ENCODE measurements around the gene CHMP1A. TPM values are rescaled to one million over a fixed set of nuclear protein-coding genes. Genes with fewer than 3 reads are reported as not detected.

The CHMP1A gene
- total RNA-seq, 1 donor from 2014 or later: 96.8 TPM

- H3K36me3 ChIP-seq (ENCODE audit: control insufficient read depth, insufficient read depth, low read length): no peaks in the 10 kb centered on the region
- TF ChIP-seq, protein P1, sequence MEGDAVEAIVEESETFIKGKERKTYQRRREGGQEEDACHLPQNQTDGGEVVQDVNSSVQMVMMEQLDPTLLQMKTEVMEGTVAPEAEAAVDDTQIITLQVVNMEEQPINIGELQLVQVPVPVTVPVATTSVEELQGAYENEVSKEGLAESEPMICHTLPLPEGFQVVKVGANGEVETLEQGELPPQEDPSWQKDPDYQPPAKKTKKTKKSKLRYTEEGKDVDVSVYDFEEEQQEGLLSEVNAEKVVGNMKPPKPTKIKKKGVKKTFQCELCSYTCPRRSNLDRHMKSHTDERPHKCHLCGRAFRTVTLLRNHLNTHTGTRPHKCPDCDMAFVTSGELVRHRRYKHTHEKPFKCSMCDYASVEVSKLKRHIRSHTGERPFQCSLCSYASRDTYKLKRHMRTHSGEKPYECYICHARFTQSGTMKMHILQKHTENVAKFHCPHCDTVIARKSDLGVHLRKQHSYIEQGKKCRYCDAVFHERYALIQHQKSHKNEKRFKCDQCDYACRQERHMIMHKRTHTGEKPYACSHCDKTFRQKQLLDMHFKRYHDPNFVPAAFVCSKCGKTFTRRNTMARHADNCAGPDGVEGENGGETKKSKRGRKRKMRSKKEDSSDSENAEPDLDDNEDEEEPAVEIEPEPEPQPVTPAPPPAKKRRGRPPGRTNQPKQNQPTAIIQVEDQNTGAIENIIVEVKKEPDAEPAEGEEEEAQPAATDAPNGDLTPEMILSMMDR (IDR thresholded peaks at IDR 0.05; ENCODE audit: insufficient read depth, low read length, poor library complexity, severe bottlenecking): no peak
- DNase-seq (ENCODE audit: low read depth): no peak
- H3K27me3 ChIP-seq (ENCODE audit: control insufficient read depth, insufficient read depth, low read length): peaks cover 12% of the 10 kb centered on the region
- H3K4me3 ChIP-seq (ENCODE audit: low read depth, low read length): no peak overlapping the region
Observed at GRCh38 chr16:89612415-89613166, 44.9 kb downstream of the CHMP1A start.

DNA sequence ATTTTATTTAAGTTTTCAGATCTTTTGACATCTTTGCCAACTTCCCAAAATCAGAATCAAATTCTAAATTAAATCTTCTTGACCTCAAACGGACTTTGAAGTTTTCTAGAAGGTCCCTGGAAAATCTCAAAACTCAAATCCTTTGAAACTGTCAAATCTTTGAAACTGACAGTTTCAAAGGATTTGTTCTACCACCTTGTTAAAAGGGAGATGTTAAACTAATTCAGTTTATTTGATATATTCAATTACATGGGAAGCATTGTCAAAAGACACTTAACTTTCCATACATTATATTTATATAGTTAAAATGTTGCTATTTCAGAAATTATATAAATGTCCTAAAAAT, 47.4 kb downstream of the CHMP1A start:
- no peak overlapping the region for H3K4me3 ChIP-seq (ENCODE audit: low read depth, low read length)

DNA sequence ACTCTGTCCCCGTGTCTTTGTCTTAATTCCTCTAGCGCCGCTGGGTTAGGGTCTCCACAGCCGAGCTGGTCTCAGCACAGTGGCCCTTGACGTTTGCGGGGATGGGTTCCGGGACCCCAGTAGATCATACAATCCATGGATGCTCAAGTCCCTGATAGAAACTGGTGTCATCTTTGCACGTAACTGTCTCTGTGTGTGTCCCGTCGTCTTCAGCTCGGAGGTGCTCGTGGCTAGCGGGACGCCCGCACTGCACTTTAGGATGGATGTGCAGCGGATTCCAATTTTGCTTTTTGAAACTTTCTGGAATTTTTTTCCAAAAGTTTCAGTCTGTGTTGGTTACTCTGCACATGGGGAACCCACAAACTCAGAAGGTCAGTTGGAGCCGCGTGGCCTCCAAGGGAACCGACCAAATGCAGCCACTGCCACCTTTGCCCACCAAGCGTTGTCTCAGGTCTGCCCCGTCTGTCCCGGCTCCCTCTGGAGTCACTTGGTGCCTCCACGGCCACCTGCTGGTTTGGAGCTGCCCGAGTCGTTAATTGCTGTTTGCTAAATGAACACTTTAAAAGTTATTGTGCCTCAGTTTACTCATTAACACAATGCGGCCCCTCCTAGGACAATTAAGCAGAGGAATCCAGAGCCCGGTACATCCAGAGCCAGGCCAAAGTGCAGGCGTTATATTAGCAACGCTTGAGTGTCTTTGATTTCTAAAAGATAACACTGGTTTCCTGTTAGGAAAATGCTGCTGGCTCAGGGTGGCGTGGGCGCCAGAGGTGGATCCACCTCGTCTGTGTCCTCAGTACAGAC, 49.4 kb downstream of the CHMP1A start:
- H3K4me3 ChIP-seq (ENCODE audit: low read depth, low read length): no peak overlapping the region
- DNase-seq (ENCODE audit: low read depth): no peak
- TF ChIP-seq, protein P1 (IDR thresholded peaks at IDR 0.05; ENCODE audit: insufficient read depth, low read length, poor library complexity, severe bottlenecking): no peak
- no peaks in the 10 kb centered on the region for H3K36me3 ChIP-seq (ENCODE audit: control insufficient read depth, insufficient read depth, low read length)
- no peaks in the 10 kb centered on the region for H3K27me3 ChIP-seq (ENCODE audit: control insufficient read depth, insufficient read depth, low read length)

More for the DNA sequence above, 47.4 kb downstream of the CHMP1A start:
- TF ChIP-seq, protein P1 (IDR thresholded peaks at IDR 0.05; ENCODE audit: insufficient read depth, low read length, poor library complexity, severe bottlenecking): no peak
- no peaks in the 10 kb centered on the region for H3K36me3 ChIP-seq (ENCODE audit: control insufficient read depth, insufficient read depth, low read length)
- peaks cover 1% of the 10 kb centered on the region for H3K27me3 ChIP-seq (ENCODE audit: control insufficient read depth, insufficient read depth, low read length)
- DNase-seq (ENCODE audit: low read depth): no peak

- TF ChIP-seq, protein P1 (IDR thresholded peaks at IDR 0.05; ENCODE audit: insufficient read depth, low read length, poor library complexity, severe bottlenecking): no peak
- H3K36me3 ChIP-seq (ENCODE audit: control insufficient read depth, insufficient read depth, low read length): no peaks in the 10 kb centered on the region
- DNase-seq (ENCODE audit: low read depth): no peak
- H3K4me3 ChIP-seq (ENCODE audit: low read depth, low read length): no peak overlapping the region
- H3K27me3 ChIP-seq (ENCODE audit: control insufficient read depth, insufficient read depth, low read length): no peaks in the 10 kb centered on the region
Observed at GRCh38 chr16:89607453-89607852, 50.1 kb downstream of the CHMP1A start.

GRCh38 chr16:89606006-89606405, 51.5 kb downstream of the CHMP1A start:
- DNase-seq (ENCODE audit: low read depth): no peak
- H3K4me3 ChIP-seq (ENCODE audit: low read depth, low read length): no peak overlapping the region
- H3K27me3 ChIP-seq (ENCODE audit: control insufficient read depth, insufficient read depth, low read length): no peaks in the 10 kb centered on the region
- TF ChIP-seq, protein P1 (IDR thresholded peaks at IDR 0.05; ENCODE audit: insufficient read depth, low read length, poor library complexity, severe bottlenecking): no peak
- no peaks in the 10 kb centered on the region for H3K36me3 ChIP-seq (ENCODE audit: control insufficient read depth, insufficient read depth, low read length)
